Esophagus mucosa (tissue), 1 donor: ENCODE results near the gene NETO1. TPM values are rescaled to one million over a fixed set of nuclear protein-coding genes. Genes with fewer than 3 reads are reported as not detected.

Source experiments
- ATAC-seq: fragments of 200-7000 bp; cut with Tn5 transposase; one replicate; pipeline ENCODE4 v1.9.1; 2020
- total RNA-seq: library from RNA; stranded (reverse); gene quantifications from one replicate; pipeline ENCODE4 v1.2.4, GENCODE V29; 2023
- donor health status: DM: yes; HTN: yes; CAD: no.

Gene NETO1
- total RNA-seq: not detected

GRCh38 chr18:72867746-72868584 lies at the start of gene NETO1:
Gene NETO1, minus strand, starts transcription at chr18:72867987. Its CDS starts 696 bp downstream, at chr18:72867291.
- ATAC-seq: no peak

GRCh38 chr18:72910045-72910444 lies 42.3 kb upstream of the NETO1 start:
- ATAC-seq: no peak

- ATAC-seq: no peak
These were observed 40.4 kb upstream of the NETO1 start for GRCh38 chr18:72908181-72908580.

GRCh38 chr18:72903033-72903432 lies 35.2 kb upstream of the NETO1 start:
- no peak for ATAC-seq

- ATAC-seq: no peak
These were observed 31.6 kb upstream of the NETO1 start for GRCh38 chr18:72899338-72899737.

GRCh38 chr18:72898870-72899269 lies 31.1 kb upstream of the NETO1 start:
- ATAC-seq: no peak

- no peak for ATAC-seq
These were observed 27.8 kb upstream of the NETO1 start for GRCh38 chr18:72895548-72895947.

GRCh38 chr18:72878561-72878960 lies 10.8 kb upstream of the NETO1 start:
- no peak for ATAC-seq

- no peak for ATAC-seq
These were observed 10.4 kb upstream of the NETO1 start for GRCh38 chr18:72878143-72878542.

GRCh38 chr18:72871091-72871490 lies 3.3 kb upstream of the NETO1 start:
- no peak for ATAC-seq

GRCh38 chr18:72869226-72870185 lies 1.7 kb upstream of the NETO1 start:
- no peak for ATAC-seq

- ATAC-seq: no peak
These were observed 918 bp upstream of the NETO1 start for GRCh38 chr18:72868585-72869225.

- no peak for ATAC-seq
These were observed 664 bp downstream of the NETO1 start for GRCh38 chr18:72866901-72867745.

GRCh38 chr18:72866442-72866900 lies 1.3 kb downstream of the NETO1 start:
- no peak for ATAC-seq

GRCh38 chr18:72863754-72864153 lies 4.0 kb downstream of the NETO1 start:
- no peak for ATAC-seq

- no peak for ATAC-seq
These were observed 8.7 kb downstream of the NETO1 start for GRCh38 chr18:72859088-72859487.

- ATAC-seq: no peak
These were observed 18.1 kb downstream of the NETO1 start for GRCh38 chr18:72849671-72850070.

- no peak for ATAC-seq
These were observed 19.1 kb downstream of the NETO1 start for GRCh38 chr18:72848503-72849237.

GRCh38 chr18:72847771-72848170 lies 20.0 kb downstream of the NETO1 start:
- ATAC-seq: no peak

GRCh38 chr18:72846736-72847533 lies 20.9 kb downstream of the NETO1 start:
- ATAC-seq: no peak
